22Rv1 (cell line): Measurements from ENCODE around the gene ACBD3.

Experiments
- CTCF ChIP-seq: fragments of 450-650 bp; IDR thresholded peaks from 2 replicates; pipeline ENCODE4 v1.5.1; 2017; ENCODE audit warnings: mild to moderate bottlenecking
- ZFX ChIP-seq: fragments of 450-650 bp; IDR thresholded peaks from 2 replicates; pipeline ENCODE4 v1.6.1; 2017; ENCODE audit warnings: antibody characterized with exemption, borderline replicate concordance

- no peak for TF ChIP-seq CTCF
- TF ChIP-seq ZFX, result no peak
Observed at GRCh38 chr1:226135709-226136108, 50.8 kb downstream of the ACBD3 start.
